HepG2 (cell line): ENCODE results near the gene KDM4B.

Source experiments
- RBM39 ChIP-seq: fragments of 200-400 bp; formaldehyde crosslinking; IDR thresholded peaks from one replicate; pipeline ENCODE4 v1.6.1; 2018; ENCODE audit warnings: antibody characterized with exemption, mild to moderate bottlenecking, low read depth, low read length; ENCODE audit not compliant: poor library complexity, severe bottlenecking
- ZNF558 ChIP-seq: sonication (generic); formaldehyde crosslinking; IDR thresholded peaks from 2 replicates; pipeline ENCODE4 v1.9.0; 2022; ENCODE audit warnings: mild to moderate bottlenecking, missing genetic modification reagents, borderline replicate concordance
- TF ChIP-seq, protein P1 (sequence below): sonication (generic); formaldehyde crosslinking; IDR thresholded peaks from 2 replicates; pipeline ENCODE4 v1.4.0; 2020; ENCODE audit warnings: missing genetic modification reagents
- TF ChIP-seq, protein P2 (sequence below): IDR thresholded peaks from 2 replicates; pipeline ENCODE4 v1.6.1; 2012; ENCODE audit warnings: inconsistent platforms
- TF ChIP-seq, protein P3 (sequence below): sonication (generic); formaldehyde crosslinking; IDR thresholded peaks from 2 replicates; pipeline ENCODE4 v1.5.0; 2020; ENCODE audit warnings: mild to moderate bottlenecking, missing genetic modification reagents, moderate library complexity
- TF ChIP-seq, protein P4 (sequence below): sonication (generic); formaldehyde crosslinking; IDR thresholded peaks from 2 replicates; pipeline ENCODE4 v1.5.1; 2020; ENCODE audit warnings: mild to moderate bottlenecking, missing genetic modification reagents, borderline replicate concordance

DNA sequence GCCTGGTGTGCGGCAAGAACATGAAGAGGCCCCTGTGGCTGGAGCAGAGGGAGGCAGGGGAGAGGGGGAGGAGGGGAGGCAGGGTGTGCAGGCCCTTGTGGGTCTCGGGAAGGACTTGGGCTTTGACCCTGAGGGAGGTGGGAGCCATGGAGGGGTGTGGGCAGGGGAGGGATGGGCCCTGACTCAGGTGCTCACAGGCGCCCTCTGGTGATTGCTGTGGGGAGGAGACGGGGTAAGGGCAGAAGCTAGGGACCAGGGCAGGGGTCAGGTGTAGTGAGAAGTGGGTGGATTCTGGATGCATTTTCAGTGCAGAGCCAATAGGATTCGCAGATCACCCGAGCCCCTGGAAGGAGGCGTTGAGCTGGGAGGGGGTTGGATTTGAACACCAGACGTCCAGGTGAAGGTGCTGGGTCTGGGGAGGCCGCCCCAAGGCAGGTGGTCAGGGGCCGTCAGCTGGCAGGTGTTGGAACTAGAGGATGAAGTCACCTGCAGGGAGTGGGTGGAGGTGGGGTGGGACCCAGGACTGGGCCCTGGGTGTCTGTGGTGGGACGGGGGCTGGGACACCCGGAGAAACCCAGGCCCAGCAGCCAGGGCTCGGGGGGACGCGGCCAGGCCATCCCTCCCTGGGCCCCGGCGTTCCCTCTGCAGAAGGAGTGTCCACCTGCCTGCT lies 185.4 kb downstream of the KDM4B start:
- TF ChIP-seq, protein P1, sequence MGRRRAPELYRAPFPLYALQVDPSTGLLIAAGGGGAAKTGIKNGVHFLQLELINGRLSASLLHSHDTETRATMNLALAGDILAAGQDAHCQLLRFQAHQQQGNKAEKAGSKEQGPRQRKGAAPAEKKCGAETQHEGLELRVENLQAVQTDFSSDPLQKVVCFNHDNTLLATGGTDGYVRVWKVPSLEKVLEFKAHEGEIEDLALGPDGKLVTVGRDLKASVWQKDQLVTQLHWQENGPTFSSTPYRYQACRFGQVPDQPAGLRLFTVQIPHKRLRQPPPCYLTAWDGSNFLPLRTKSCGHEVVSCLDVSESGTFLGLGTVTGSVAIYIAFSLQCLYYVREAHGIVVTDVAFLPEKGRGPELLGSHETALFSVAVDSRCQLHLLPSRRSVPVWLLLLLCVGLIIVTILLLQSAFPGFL (CRISPR knock-in tag): no peak
- TF ChIP-seq RBM39 (no peak), ZNF558 (CRISPR knock-in tag) (no peak)
- TF ChIP-seq, protein P2, sequence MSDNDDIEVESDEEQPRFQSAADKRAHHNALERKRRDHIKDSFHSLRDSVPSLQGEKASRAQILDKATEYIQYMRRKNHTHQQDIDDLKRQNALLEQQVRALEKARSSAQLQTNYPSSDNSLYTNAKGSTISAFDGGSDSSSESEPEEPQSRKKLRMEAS: peak; percentile 21; the same call in 1 of the 2 replicates
- TF ChIP-seq, protein P3, sequence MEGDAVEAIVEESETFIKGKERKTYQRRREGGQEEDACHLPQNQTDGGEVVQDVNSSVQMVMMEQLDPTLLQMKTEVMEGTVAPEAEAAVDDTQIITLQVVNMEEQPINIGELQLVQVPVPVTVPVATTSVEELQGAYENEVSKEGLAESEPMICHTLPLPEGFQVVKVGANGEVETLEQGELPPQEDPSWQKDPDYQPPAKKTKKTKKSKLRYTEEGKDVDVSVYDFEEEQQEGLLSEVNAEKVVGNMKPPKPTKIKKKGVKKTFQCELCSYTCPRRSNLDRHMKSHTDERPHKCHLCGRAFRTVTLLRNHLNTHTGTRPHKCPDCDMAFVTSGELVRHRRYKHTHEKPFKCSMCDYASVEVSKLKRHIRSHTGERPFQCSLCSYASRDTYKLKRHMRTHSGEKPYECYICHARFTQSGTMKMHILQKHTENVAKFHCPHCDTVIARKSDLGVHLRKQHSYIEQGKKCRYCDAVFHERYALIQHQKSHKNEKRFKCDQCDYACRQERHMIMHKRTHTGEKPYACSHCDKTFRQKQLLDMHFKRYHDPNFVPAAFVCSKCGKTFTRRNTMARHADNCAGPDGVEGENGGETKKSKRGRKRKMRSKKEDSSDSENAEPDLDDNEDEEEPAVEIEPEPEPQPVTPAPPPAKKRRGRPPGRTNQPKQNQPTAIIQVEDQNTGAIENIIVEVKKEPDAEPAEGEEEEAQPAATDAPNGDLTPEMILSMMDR (CRISPR knock-in tag): peak; percentile 82
- TF ChIP-seq, protein P4, sequence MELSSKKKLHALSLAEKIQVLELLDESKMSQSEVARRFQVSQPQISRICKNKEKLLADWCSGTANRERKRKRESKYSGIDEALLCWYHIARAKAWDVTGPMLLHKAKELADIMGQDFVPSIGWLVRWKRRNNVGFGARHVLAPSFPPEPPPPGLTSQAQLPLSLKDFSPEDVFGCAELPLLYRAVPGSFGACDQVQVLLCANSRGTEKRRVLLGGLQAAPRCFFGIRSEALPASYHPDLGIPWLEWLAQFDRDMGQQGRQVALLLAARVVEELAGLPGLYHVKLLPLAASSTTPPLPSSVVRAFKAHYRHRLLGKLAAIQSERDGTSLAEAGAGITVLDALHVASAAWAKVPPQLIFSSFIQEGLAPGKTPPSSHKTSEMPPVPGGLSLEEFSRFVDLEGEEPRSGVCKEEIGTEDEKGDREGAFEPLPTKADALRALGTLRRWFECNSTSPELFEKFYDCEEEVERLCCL: no peak
